Right lung (tissue), 5 donors: ENCODE data around the gene SERPINA6. TPM values are rescaled to one million over a fixed set of nuclear protein-coding genes. Genes with fewer than 3 reads are reported as not detected.
"Not testable (repeated sequence)": the region's sequence is repeated elsewhere in the genome, so short reads cannot be mapped to it uniquely, and the experiment has no call there.

Source experiments
- DNase-seq, 2 donors: peaks; one replicate each; pipeline ENCODE4 v3.0.0-alpha.2; 2013
- polyA plus RNA-seq, 5 donors: library from polyadenylated mRNA; unstranded; fragments of 120-200 nt; gene quantifications; one replicate each; pipeline versions ENCODE4 v1.2.1 to v1.2.3, GENCODE V29; 2013; ENCODE audit warnings: inconsistent platforms in 1 of 5, low replicate concordance in 1 of 5; ENCODE audit not compliant: insufficient read length in 5 of 5, insufficient read depth in 1 of 5

SERPINA6 gene
- polyA plus RNA-seq, 5 donors: 0.06 to 1.4 TPM; not detected in 3

DNA sequence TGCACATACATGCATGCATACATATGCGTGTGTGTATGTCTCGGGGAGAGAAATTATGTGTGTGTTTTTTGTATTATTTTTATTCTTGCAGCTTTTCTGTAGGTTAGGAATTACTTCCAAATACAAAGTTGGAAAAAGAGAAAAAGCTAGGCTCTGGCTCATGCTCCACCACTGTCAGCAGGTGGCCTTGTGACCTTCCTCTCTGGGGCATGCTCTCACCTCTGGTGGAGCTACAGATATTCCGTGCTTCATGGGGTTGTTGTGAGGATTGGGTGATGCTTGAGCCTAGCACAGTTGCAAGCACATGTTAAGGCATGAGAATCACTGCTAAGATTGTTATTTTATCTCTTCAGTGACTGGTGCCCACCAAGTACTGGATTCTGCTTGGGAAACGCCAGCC is 6.7 kb upstream of the SERPINA6 start:
- DNase-seq: no peak

DNA sequence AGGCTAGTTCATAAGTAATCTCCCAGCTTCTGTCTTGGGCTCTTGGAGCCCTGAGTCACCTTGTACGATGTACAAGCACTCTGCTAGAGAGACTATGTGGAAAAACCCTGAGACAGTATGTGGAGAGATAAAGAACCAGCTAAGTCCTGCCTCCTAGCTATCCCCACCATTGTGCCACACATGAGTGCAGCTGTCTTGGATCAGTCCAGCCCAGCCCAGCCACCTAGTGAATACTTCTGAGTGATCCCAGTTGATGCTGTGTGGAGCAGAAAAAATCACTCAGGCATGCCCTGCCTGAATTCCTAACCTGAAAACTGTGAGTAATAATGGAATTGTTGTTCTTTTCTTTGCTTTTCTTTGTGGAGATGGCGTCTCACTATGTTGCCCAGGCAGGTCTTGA is 5.1 kb upstream of the SERPINA6 start:
- DNase-seq: no peak

DNA sequence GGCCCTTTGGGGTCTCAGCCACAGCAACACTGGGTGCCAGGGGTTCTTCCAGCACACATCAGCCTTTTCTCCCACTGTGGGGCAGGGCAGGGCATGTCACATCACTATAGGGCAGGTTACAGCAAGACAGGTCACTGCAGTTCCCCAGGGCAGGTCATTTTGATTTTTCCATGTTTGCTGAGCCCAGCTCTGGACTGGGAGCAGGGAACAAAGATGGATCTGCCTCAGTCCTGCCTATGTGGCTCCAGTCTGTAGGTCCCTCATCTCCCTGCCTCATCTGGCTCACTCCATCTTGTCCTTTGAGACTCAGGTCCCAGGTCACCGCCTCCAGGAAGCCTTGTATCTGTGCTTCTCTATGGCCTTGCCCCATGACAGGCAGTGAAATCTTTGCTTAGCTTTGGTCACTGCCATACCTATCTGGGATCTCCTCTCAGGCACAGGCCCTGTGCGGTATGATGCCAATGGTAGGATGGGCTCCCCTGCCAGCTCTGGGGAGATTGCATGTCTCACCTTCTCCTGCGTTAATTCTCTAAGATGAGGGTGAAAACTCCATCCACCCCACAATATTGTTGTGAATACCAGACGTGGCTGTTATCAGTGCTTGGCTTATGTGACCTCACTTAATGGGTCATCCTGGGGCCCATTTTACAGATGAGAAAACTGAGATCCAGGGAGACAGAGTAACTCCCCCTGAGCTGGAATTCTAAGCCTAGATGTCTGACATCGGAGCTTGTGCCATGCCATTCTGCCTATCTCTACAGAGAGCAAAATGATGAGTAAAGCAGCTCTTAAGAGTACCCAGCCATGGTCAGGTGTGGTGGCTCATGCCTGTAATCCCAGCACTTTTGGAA is 1.5 kb downstream of the SERPINA6 start:
- DNase-seq: no peak

DNA sequence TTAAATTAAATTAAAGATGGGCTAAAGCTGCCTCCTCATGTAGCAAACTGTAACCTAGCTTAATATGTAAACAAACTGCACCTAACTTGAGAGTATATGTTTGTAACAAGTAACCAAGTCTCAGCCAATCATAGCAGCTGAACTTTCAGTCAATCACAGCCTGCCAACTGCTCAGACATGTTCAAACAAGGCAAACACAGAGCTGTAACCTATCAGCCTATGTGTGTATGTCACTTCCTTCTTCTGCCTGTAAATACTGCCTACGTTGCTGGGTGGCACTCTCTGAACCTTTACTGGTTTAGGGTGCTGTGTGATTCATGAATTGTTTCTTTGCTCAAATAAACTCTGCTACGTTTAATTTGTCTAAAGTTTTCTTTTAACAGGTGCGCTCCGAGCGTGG is 2.9 kb downstream of the SERPINA6 start:
- peak in 1 of 2 donors; percentile 6 for DNase-seq

DNA sequence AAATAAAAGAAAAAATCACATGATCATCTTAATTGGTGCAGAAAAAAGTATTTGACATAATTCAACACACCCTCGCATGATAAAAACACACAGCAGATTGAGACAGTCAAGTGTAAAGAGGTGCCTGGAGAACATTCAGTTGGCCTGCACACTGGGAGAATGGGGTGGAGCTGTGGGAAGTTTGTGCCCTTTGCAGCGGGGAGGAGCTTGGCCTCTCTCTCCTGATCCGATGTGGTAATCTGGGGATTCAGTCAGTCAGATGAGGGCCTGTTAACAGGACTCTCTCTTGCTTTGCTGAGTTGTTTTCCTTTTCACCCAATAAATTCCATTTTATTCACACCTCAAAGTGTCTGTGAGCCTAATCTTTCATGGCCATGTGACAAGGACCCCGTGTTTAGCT is 5.9 kb downstream of the SERPINA6 start:
- no peak for DNase-seq

DNA sequence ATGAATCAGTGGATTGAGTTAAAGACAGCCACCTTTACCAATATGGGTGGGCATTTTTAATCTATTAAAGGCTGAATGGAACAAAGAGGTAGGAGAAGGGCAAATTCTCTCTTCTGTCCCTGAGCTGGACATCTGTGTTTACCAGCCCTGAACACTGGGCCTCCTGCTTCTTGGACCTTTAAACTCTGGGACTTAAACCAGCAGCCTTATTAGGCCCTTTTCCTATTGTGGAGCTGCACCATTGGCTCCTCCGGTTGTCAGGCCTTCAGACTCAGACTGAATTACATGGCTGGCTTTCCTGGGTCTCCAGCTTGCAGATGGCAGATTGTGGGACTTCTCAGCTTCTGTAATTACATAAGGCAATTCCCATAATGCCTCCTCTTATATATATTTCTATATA is 6.4 kb downstream of the SERPINA6 start:
- no peak for DNase-seq

DNA sequence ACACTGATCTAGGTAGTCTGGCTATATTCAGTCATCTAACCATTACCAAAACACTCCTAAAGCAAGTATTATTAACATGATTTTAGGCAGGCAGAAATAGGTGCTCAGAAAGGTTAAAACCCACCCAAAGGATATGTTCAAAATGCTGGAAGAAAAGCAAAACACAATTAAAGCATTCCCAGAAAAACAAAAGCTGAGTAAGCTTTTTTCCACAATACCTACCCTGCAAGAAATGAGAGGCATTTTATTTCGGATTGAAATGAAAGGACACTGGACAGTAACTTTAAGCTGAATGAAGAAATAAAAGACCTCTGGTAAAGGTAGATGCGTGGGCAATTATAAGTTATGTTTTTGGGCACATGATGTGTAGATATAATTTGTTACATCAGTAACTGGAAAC is 8.2 kb downstream of the SERPINA6 start:
- no peak for DNase-seq

DNA sequence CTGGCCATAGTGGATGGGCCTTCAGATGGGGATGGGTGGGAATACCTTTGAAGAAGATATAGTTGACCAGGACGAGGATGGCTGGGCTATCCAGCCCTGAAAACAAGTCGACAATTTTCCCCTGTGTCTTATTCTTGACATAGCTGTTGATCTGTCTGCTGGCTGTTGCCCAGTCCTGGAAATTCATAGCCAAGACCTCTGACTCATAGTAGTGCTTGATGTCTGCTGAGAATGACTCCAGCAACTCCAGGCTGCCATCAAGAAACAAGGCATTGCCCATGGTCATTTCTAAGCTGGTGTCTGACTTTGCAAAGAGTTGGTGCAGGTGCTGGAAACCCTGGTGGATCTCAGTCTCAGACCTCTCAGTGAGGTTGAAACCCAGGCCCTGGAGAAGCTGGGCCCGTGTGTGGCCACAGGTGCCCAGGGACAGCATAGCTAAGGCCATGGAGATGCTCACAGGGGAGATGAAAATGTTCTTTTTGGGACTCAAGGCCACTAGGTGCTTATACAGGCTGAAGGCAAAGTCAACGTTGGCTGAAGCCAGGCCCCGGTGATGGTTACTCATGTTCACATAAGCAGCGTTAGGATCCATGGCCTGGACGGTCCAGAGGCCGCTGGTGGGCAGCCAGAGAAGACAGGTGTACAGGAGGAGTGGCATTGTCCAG is 9.0 kb downstream of the SERPINA6 start:
- DNase-seq: no peak

DNA sequence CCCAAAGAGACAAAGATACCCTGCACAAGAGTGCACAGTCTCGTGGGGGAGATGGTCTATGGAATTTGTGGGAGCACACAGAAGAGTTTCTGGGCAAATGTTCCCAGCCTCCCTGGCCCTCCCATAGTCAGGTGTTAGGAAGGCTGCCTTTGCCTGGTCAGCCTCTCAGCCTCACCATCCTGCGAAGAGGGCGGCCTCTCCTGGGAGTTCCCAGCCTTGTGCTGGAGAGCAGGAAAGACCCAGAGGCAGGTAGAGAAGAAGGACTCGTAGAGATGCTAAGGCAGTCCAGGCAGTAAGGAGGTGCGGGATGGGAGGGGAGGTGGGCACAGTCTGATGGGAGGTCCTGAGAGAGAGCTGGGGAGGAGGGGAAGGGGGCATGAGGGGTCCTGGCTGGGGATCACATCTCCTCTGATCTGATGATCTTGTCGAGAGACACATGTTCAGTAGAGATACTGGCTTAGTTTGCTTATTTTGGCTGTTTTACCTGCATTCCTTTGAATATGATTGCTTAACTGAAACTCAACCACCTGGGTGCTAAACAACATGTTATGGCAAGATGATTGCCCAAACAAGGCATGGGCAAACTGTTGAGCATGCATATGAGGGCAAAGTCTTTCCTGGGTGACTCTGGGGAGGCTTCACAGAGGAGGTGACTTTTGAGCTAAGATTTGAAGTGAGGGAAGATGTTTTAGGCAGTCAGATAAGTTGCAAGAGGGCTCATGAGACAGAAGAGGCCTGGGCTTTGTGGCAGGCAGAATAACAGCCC is 10.5 kb downstream of the SERPINA6 start:
- DNase-seq: no peak

DNA sequence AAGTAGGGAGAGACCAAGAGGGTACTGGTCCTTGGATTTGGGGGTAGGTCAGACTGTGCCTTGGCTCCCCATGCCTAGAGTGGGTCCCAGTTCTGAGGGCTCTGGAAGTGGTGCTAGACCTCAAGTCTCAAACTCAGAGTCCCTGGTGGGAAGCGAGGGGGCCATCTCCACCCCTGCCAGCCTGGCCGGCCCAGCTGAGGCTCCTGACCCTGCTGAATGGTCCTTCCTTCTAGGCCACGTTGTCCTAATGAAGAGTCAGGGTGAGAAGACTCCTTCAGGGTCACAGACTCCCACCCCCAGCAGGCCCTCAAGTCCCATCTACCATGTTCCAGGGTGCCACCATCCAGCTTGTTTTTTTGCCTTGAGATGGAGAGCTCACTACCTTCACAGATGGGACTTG is 12.9 kb downstream of the SERPINA6 start:
- no peak for DNase-seq

DNA sequence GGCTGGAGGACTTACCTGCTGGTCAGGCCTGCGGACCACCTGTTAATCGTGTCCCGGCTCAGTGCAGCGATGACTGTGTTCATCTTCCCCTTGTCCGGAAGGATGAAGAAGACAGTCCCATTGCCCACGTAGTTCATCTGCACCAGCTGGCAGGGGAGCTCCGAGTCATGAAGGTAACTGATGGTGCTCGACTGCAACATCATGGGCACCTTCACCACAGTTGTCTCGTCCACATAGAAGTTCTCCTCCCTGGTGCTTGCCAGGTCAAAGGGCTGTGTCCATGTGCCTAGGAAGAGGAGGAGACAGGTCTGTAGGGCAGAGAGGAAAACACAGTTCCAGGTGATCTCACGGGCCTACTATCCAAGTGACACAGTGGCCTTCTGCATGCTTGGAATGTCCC is 13.4 kb downstream of the SERPINA6 start:
- DNase-seq: no peak

DNA sequence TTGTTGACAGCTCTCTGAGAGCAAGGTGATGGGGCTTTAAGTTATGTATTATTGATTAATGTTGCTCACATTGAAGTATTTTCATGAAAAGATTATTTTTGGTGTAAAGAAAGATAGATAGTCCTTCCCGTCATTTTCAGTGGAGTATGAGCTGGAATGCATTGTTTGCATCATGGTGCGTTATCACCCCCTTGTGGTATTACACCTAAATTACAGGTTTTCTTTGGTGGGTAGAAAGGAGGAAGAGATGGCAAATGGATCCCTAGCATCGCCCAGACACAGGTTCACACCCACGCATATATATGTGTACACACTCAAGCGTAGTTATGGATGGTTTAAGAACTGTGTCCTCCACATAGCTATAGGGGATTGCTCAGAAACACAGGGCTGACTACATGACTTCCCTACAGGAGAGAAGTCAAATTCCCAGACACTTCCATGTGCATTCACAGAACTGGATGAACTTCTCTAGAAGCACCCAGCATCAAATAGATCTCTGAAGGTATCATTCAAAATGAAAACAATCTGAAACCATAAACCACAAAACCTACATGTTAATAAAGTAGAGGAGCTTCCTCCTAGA is 15.6 kb downstream of the SERPINA6 start:
- DNase-seq: no peak

DNA sequence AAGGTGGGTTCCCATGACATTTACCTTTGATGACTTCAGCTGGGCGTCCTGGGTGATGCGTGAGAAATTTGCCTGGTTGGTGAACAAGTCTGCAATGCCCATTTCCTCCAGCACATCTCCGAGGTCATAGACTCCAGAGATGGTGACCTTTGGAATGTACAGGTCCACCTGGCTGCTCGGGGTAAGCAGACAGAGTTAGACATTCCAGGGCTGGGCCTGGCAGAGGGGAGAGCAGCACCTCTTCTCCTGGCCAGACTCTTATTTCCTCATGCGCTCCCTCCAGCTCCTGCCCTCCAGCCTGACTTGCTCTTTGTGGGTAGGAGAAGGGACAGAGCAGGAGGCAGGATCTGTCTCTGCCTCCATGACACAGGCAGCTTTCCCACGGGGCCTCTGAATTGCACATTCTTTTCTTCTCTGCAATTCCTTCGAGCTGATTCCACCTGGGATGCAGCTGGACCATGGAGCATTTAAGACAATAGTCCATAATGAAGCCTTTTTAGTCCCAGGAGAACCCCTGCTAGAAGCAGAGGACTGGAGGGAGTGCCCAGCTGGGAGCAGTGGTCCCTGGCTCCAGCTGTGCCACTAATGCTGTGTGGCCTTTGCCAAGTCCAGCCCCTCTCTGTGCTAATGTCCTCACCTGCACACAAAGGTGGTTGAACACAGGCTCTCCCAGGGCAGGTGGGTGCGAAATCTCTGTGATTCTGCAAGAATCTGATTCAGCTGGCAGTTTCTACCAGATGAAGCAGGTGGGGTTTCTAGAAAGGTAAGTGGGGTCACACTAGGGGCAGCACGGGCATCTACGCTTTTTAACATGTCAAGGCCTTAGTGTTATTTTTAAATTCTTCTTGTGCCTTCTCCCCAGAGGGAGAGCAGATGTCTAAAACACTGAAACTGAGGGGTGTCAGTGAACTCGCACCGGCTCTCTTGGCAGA is 16.8 kb downstream of the SERPINA6 start:
- no peak for DNase-seq

DNA sequence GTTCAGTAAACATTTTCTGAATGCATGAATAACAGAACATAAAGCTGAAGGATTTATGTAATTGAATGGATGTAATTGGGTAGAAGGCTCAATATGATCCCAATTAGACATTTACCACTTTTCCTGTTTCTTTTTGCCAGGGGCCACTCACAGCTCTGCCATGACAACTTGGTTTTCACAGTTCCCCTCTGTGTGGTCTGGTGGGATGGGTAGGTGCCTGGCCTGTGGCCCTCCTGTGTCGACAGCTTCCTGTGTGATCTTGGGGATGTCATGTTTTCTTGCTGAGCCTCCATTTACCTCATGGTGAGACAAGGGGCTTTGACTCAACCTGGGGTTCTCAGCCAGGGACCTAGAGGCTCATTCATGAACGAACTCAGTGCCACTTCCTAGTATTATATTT is 17.5 kb downstream of the SERPINA6 start:
- no peak for DNase-seq

DNA sequence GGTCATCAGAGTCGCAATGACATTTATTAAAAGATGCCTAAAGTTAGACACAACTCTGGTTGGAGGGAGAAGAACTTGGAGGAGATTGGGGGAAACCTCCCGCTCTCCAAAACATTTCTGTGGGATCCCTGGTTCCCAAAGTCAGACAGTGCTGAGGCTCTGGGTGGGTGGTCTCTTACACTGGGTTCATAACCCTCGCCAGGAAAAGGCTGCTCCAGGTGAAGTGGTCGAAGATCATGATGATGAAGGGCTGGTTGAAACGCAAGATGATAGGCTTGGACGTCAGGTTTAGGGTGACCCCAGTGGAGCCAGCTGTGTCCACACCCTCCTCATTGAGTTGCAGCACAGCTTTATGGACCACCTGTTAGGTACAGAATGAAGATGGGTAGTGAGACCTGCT is 18.9 kb downstream of the SERPINA6 start:
- DNase-seq: no peak

DNA sequence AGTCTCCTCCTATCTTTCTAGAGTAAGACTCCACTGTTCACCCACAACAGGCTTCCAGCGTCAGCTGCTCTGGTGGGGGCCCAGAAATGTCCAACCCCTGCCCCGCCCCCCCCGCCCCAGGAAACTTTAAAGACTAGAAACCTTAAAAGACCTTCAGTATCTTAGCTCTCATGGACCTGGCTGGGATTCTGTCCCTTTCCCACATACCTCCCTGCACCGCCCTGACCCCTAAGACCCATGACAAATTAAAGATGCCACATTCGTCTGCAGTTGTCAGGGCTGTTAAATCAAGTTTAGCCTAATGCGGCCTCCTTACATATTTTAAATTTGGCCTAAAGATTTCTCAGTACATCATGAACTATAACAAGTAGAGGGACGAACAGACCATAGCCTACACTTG is 20.0 kb downstream of the SERPINA6 start:
- no peak for DNase-seq

DNA sequence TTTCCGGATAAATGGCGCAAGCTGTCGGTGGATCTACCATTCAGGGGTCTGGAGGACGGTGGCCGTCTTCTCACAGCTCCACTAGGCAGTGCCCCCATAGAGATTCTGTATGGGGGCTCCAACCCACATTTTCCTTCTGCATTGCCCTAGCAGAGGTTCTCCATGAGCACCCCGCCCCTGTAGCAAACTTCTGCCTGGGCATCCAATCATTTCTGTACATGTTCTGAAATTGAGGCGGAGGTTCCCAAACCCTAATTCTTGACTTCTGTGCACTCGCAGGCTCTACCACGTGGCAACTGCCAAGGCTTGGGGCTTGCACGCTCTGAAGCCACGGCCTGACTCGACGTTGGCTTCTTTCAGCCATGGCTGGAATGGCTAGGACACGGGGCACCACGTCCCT is 25.0 kb downstream of the SERPINA6 start:
- DNase-seq: no peak

DNA sequence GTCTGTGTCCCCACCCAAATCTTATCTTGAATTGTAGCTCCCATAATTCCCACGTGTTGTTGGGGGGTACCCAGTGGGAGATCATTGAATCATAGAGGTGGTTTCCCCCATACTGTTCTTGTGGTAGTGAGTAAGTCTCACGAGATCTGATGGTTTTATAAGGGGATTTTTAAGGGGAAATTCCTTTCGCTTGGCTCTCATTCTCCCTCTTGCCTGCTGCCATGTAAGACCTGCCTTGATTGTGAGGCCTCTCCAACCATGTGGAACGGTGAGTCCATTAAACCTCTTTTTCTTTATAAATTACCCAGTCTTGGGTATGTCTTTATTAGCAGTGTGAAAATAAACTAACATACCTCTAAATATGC is 27.0 kb downstream of the SERPINA6 start:
- DNase-seq: not testable (repeated sequence)

DNA sequence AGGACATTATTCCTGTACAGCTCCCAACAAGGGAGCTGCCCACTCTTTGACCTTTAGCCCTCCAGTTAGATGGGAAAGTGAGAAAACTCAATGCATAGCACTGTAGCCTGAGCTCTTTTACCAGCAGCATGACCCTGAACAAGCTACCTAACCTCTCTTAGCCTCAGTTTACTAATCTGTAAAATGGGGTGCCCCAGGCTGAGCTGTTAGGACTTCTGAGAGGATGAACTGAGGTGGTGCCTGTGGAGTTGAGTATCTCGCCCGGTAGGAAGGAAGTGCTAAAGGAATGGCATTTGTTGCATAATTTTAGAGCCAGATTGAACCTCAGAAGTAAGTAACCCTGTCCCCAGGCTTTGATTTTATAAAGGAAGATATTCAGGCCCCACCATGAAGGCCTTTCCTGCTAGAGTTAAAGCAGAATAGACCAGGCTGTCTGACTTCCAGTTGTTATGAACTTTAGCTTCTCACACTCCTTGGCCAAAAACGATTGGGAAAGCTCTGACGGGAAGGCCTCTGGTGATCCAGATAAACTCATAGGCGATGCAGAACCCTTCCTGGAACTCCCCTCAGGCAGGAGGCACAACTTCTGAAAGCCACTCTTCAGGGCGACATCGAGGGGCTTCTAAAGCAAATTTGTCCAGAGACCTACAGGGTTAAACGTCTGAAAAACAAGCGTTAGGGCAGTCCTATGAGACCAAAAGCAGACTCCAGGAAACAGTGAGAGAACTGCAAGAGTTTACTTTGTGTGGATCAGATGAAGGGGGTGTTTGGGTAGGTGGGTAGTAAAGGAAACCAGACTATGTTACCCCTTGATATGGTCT is 27.6 kb downstream of the SERPINA6 start:
- DNase-seq: no peak

DNA sequence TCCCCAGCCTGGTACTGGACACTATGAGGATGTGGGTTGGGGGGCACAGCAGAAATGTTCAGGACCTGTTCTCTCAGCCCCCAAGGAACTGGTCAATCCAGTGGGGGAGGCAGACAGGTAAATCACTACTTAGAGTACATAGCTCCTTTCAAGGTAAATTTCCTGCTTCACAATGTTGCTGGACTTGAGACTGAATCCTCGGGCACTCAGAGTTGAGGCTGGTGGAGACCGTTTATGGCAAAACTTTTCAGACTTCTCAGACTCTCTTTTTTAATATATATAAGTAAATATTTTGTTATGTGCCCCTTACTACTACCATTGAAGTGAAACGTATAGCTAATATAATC is 29.6 kb downstream of the SERPINA6 start:
- no peak for DNase-seq
